ENCODE measurements around the gene GGTA1.

GGTA1 gene

DNA sequence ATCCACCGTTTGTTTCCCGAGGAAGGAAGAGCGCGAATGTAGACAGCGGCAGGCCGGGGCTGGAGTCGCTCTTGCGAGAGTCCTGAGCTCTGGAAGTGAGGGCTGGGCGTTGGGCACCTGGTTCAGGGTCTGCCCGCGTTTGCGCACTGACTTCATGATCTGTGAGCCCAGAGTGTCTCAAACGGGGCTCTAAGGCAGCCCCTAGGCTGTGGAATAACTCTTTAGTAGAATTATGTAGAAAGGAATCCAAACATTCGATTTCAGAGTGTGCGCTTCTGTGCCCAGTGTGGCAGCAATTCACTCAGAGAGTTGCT, 478 bp upstream of the GGTA1 start:
- Histone ChIP-seq H3K79me2 (ENCODE audit: control insufficient read depth, low read length) (no peaks in the 10 kb centered on the region), H3F3A (ENCODE audit: control insufficient read depth, insufficient read depth) (no peaks in the 10 kb centered on the region), H3K4me3 (ENCODE audit: low read length) (no peak overlapping the region), H3K36me3 (ENCODE audit: control insufficient read depth, low read length) (no peaks in the 10 kb centered on the region), H3K4me1 (ENCODE audit: control insufficient read depth, low read length) (peaks cover 10% of the 10 kb centered on the region), H3K4me2 (ENCODE audit: low read length) (no peak overlapping the region), H3K27me3 (ENCODE audit: control insufficient read depth, low read length) (peaks cover 34% of the 10 kb centered on the region), H4K20me1 (ENCODE audit: control insufficient read depth, insufficient read depth, low read depth, low read length) (no peaks in the 10 kb centered on the region), H3K9me2 (replicated peaks; ENCODE audit: control insufficient read depth, low read length) (no peaks in the 10 kb centered on the region), H3K9me3 (ENCODE audit: control insufficient read depth, insufficient read depth, low read length) (peaks cover 8% of the 10 kb centered on the region; the same call in 1 of the 2 replicates), H3K27ac (ENCODE audit: low read depth, low read length) (no peak overlapping the region)
- TF ChIP-seq, protein P1, sequence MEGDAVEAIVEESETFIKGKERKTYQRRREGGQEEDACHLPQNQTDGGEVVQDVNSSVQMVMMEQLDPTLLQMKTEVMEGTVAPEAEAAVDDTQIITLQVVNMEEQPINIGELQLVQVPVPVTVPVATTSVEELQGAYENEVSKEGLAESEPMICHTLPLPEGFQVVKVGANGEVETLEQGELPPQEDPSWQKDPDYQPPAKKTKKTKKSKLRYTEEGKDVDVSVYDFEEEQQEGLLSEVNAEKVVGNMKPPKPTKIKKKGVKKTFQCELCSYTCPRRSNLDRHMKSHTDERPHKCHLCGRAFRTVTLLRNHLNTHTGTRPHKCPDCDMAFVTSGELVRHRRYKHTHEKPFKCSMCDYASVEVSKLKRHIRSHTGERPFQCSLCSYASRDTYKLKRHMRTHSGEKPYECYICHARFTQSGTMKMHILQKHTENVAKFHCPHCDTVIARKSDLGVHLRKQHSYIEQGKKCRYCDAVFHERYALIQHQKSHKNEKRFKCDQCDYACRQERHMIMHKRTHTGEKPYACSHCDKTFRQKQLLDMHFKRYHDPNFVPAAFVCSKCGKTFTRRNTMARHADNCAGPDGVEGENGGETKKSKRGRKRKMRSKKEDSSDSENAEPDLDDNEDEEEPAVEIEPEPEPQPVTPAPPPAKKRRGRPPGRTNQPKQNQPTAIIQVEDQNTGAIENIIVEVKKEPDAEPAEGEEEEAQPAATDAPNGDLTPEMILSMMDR (IDR thresholded peaks at IDR 0.05; ENCODE audit: low read depth, low read length, poor library complexity, severe bottlenecking), result no peak
- no peak for TF ChIP-seq EZH2phosphoT487 (IDR thresholded peaks at IDR 0.05; ENCODE audit: borderline replicate concordance, low read length)

DNA sequence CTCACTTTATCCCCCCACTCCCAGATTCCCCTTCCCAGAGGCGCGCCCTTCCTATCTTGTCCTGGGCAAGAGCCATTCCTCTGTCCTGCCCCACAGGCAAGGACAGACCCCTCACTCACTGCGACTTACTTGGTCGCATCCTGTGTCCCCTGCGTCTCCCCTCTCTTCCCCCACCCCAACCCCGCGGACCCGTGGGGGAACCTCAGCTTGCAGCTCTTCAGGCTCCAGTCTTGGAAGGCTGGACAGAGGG, 542 bp downstream of the GGTA1 start:
- Histone ChIP-seq H4K20me1 (ENCODE audit: control insufficient read depth, insufficient read depth, low read depth, low read length) (no peaks in the 10 kb centered on the region), H3K4me2 (ENCODE audit: low read length) (no peak overlapping the region), H3K36me3 (ENCODE audit: control insufficient read depth, low read length) (no peaks in the 10 kb centered on the region), H3K4me3 (ENCODE audit: low read length) (no peak overlapping the region), H3K79me2 (ENCODE audit: control insufficient read depth, low read length) (no peaks in the 10 kb centered on the region), H3K9me3 (ENCODE audit: control insufficient read depth, insufficient read depth, low read length) (peaks cover 8% of the 10 kb centered on the region; the same call in 1 of the 2 replicates), H3K27ac (ENCODE audit: low read depth, low read length) (no peak overlapping the region), H3K4me1 (ENCODE audit: control insufficient read depth, low read length) (peaks cover 10% of the 10 kb centered on the region), H3K9me2 (replicated peaks; ENCODE audit: control insufficient read depth, low read length) (no peaks in the 10 kb centered on the region), H3F3A (ENCODE audit: control insufficient read depth, insufficient read depth) (no peaks in the 10 kb centered on the region), H3K27me3 (ENCODE audit: control insufficient read depth, low read length) (peaks cover 34% of the 10 kb centered on the region)
- TF ChIP-seq, protein P1 (IDR thresholded peaks at IDR 0.05; ENCODE audit: low read depth, low read length, poor library complexity, severe bottlenecking), result no peak
- TF ChIP-seq EZH2phosphoT487 (IDR thresholded peaks at IDR 0.05; ENCODE audit: borderline replicate concordance, low read length), result no peak

DNA sequence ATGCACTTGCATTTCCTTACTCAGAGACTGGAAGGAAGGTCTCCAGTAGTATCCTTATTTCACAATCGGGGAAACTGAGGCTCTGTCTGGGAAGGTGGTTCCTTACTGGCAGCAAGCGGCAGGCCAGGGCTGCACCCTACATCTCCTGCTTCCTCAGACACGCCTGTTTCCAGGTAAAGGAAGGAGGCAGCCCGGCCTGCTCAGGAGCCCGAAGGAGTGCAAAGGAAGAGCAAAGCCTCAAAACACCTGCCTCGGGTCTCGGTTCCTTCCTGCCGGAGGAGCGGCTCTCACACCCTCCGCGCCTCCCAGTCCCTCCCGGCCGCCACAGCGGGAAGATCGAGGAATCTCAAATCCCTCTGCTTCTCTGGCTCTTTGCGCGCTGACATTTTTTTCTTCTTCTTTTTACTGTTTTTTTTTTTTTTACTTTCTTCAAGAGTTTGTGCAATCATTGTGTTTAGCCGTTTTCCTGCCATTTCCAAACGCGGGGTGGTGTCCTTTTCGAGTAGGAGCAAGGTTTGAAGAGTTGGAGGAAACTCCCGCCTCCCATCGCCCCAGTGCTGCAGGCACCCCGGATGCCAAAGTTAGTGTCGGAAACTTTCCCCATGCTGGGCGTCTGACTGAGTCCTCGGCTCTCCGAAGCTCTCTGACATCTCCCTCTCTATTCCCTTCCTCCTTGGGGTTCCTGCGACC, 1.0 kb downstream of the GGTA1 start:
- H4K20me1 ChIP-seq (ENCODE audit: control insufficient read depth, insufficient read depth, low read depth, low read length), result no peaks in the 10 kb centered on the region
- H3F3A ChIP-seq (ENCODE audit: control insufficient read depth, insufficient read depth), result no peaks in the 10 kb centered on the region
- peaks cover 10% of the 10 kb centered on the region for H3K4me1 ChIP-seq (ENCODE audit: control insufficient read depth, low read length)
- H3K27me3 ChIP-seq (ENCODE audit: control insufficient read depth, low read length), result peaks cover 34% of the 10 kb centered on the region
- no peaks in the 10 kb centered on the region for H3K9me2 ChIP-seq (replicated peaks; ENCODE audit: control insufficient read depth, low read length)
- peak; percentile 67; the same call in 1 of the 2 replicates for TF ChIP-seq EZH2phosphoT487 (IDR thresholded peaks at IDR 0.05; ENCODE audit: borderline replicate concordance, low read length)
- TF ChIP-seq, protein P1 (IDR thresholded peaks at IDR 0.05; ENCODE audit: low read depth, low read length, poor library complexity, severe bottlenecking), result peak; percentile 46
- H3K79me2 ChIP-seq (ENCODE audit: control insufficient read depth, low read length), result no peaks in the 10 kb centered on the region
- H3K4me3 ChIP-seq (ENCODE audit: low read length), result no peak overlapping the region
- no peak overlapping the region for H3K4me2 ChIP-seq (ENCODE audit: low read length)
- H3K36me3 ChIP-seq (ENCODE audit: control insufficient read depth, low read length), result no peaks in the 10 kb centered on the region
- peaks cover 8% of the 10 kb centered on the region; the same call in 1 of the 2 replicates for H3K9me3 ChIP-seq (ENCODE audit: control insufficient read depth, insufficient read depth, low read length)
- H3K27ac ChIP-seq (ENCODE audit: low read depth, low read length), result no peak overlapping the region

All from DOHH2 (cell line).